Breast epithelium (tissue), 3 donors: ENCODE results near the gene C4BPB.

ENCODE experiments used
- CTCF ChIP-seq, 3 donors: fragments of 450-650 bp; IDR thresholded peaks; one replicate each; pipeline ENCODE4 v1.5.1; 2016 to 2017; ENCODE audit warnings: antibody characterized with exemption in 3 of 3, mild to moderate bottlenecking in 3 of 3, moderate library complexity in 3 of 3
- POLR2A ChIP-seq: fragments of 450-650 bp; IDR thresholded peaks from one replicate; pipeline ENCODE4 v1.6.1; 2016; ENCODE audit warnings: antibody characterized with exemption, mild to moderate bottlenecking, moderate library complexity
- POLR2AphosphoS5 ChIP-seq, 3 donors: sonication (generic); formaldehyde crosslinking; IDR thresholded peaks; one replicate each; pipeline ENCODE4 v1.6.1; 2017; ENCODE audit warnings: antibody characterized with exemption in 3 of 3

- TF ChIP-seq CTCF (IDR thresholded peaks at IDR 0.05) (no peak), POLR2A (no peak), POLR2AphosphoS5 (IDR thresholded peaks at IDR 0.05) (no peak)
Measured at GRCh38 chr1:207134581-207134980, 45.9 kb downstream of the C4BPB start.
